COLO829 (cell line): Measurements from ENCODE around the gene GH1.
"Not testable (repeated sequence)": the region's sequence is repeated elsewhere in the genome, so short reads cannot be mapped to it uniquely, and the experiment has no call there.

Experiments used
- DNase-seq: peaks from one replicate; pipeline ENCODE4 v3.0.0; 2012; ENCODE audit warnings: low spot score

The GH1 gene

GRCh38 chr17:63926164-63926563 lies 7.5 kb upstream of the GH1 start:
- DNase-seq, result no peak

GRCh38 chr17:63925615-63926014 lies 7.0 kb upstream of the GH1 start:
- no peak for DNase-seq

GRCh38 chr17:63922402-63922801 lies 3.8 kb upstream of the GH1 start:
- DNase-seq, result not testable (repeated sequence)

GRCh38 chr17:63920779-63921178 lies 2.1 kb upstream of the GH1 start:
- DNase-seq, result not testable (repeated sequence)

- peak; percentile 21 for DNase-seq
Observed at GRCh38 chr17:63920050-63920449, 1.4 kb upstream of the GH1 start.

GRCh38 chr17:63919311-63919723 lies 678 bp upstream of the GH1 start:
- DNase-seq, result peak; percentile 69

GRCh38 chr17:63918305-63918704 lies 334 bp downstream of the GH1 start:
- DNase-seq, result no peak

GRCh38 chr17:63917646-63918045 lies 993 bp downstream of the GH1 start:
- no peak for DNase-seq

GRCh38 chr17:63917206-63917605 lies 1.4 kb downstream of the GH1 start:
- DNase-seq, result not testable (repeated sequence)

- DNase-seq, result no peak
Observed at GRCh38 chr17:63916566-63917185, 2.0 kb downstream of the GH1 start.

- not testable (repeated sequence) for DNase-seq
Observed at GRCh38 chr17:63915753-63916152, 2.9 kb downstream of the GH1 start.

- no peak for DNase-seq
Observed at GRCh38 chr17:63914471-63914870, 4.2 kb downstream of the GH1 start.

GRCh38 chr17:63911657-63912100 lies 7.0 kb downstream of the GH1 start:
- DNase-seq, result peak; percentile 48

- DNase-seq, result no peak
Observed at GRCh38 chr17:63911041-63911635, 7.5 kb downstream of the GH1 start, which contains the start of gene CSHL1. Gene CSHL1 (minus strand): TSS chr17:63911258. CDS start chr17:63911196, 62 bp downstream.

- no peak for DNase-seq
Observed at GRCh38 chr17:63910096-63910495, 8.5 kb downstream of the GH1 start.

- DNase-seq, result not testable (repeated sequence)
Observed at GRCh38 chr17:63909586-63909985, 9.1 kb downstream of the GH1 start.

GRCh38 chr17:63907161-63907778 lies 11.4 kb downstream of the GH1 start:
- DNase-seq, result not testable (repeated sequence)

GRCh38 chr17:63904796-63905195 lies 13.8 kb downstream of the GH1 start:
- DNase-seq, result not testable (repeated sequence)

GRCh38 chr17:63903787-63904201 lies 14.8 kb downstream of the GH1 start:
- not testable (repeated sequence) for DNase-seq

GRCh38 chr17:63901971-63902370 lies 16.7 kb downstream of the GH1 start:
- not testable (repeated sequence) for DNase-seq

GRCh38 chr17:63898899-63899798 lies 19.5 kb downstream of the GH1 start:
- not testable (repeated sequence) for DNase-seq
